GM06990 (cell line): ENCODE measurements around the gene METTL25.

Experiments
- DNase-seq: peaks from one replicate; pipeline ENCODE4 v3.0.0-alpha.2; 2011; ENCODE audit not compliant: insufficient read length; ENCODE audit errors: extremely low read depth
- H3K27me3 ChIP-seq: replicated peaks from 2 replicates; pipeline ENCODE4 v1.6.0; 2011; ENCODE audit warnings: low read length; ENCODE audit not compliant: control insufficient read depth, insufficient read depth
- H3K36me3 ChIP-seq: 2 replicates; pipeline ENCODE4 v1.5.1; 2011; ENCODE audit warnings: low read length; ENCODE audit not compliant: control insufficient read depth, insufficient read depth
- H3K4me3 ChIP-seq: replicated peaks from 2 replicates; pipeline ENCODE4 v1.5.1; 2011; ENCODE audit warnings: low read depth, mild to moderate bottlenecking, control low read depth, low read length
- TF ChIP-seq, protein P1 (sequence below): IDR thresholded peaks from 2 replicates; pipeline ENCODE4 v1.5.1; 2011; ENCODE audit warnings: low read length, control low read depth, mild to moderate bottlenecking, inconsistent platforms; ENCODE audit not compliant: insufficient read depth, poor library complexity, severe bottlenecking

Gene METTL25

DNA sequence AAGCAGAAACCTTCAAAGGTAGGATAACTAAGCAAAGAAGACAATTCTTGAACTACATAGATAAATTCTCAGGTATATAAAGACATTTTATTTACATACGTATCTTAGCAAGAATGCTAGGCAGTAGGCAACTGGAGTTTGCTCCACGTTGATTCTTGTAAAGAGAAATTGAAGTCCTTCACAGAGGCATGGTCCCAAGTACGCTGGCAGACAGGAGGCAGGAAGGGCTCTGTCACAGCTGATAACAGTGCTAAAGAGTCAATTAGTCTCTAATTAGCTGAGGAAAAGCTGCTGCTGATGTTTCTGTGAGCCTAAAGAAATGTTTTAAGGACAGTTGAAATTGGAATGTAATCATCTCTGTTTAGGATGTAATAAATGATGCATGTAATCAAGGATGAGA lies 146.8 kb downstream of the METTL25 start:
- no peak overlapping the region for H3K4me3 ChIP-seq
- H3K27me3 ChIP-seq, result no peaks in the 10 kb centered on the region
- TF ChIP-seq, protein P1, sequence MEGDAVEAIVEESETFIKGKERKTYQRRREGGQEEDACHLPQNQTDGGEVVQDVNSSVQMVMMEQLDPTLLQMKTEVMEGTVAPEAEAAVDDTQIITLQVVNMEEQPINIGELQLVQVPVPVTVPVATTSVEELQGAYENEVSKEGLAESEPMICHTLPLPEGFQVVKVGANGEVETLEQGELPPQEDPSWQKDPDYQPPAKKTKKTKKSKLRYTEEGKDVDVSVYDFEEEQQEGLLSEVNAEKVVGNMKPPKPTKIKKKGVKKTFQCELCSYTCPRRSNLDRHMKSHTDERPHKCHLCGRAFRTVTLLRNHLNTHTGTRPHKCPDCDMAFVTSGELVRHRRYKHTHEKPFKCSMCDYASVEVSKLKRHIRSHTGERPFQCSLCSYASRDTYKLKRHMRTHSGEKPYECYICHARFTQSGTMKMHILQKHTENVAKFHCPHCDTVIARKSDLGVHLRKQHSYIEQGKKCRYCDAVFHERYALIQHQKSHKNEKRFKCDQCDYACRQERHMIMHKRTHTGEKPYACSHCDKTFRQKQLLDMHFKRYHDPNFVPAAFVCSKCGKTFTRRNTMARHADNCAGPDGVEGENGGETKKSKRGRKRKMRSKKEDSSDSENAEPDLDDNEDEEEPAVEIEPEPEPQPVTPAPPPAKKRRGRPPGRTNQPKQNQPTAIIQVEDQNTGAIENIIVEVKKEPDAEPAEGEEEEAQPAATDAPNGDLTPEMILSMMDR, result no peak
- no peak for DNase-seq
- no peaks in the 10 kb centered on the region for H3K36me3 ChIP-seq

DNA sequence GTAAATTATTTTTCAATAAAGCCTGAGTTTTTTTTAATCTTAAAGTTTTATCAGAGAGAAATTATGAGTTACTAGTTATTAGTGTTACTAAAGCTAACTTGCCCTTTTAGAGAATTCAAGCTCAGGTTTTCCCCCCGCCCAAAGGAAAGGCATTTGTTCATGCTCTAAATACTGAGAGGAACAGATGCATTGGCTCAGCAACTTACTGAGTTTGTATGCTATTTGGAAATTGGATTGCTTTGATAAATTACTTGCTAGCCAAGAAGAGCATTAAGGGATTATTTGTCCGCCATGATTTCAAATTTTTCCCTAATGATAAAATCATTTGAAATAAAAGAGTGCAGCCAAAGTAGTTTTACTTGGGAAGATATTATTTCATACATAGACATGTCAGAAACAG lies 149.4 kb downstream of the METTL25 start:
- TF ChIP-seq, protein P1, result no peak
- Histone ChIP-seq H3K4me3 (no peak overlapping the region), H3K36me3 (no peaks in the 10 kb centered on the region), H3K27me3 (no peaks in the 10 kb centered on the region)
- no peak for DNase-seq

DNA sequence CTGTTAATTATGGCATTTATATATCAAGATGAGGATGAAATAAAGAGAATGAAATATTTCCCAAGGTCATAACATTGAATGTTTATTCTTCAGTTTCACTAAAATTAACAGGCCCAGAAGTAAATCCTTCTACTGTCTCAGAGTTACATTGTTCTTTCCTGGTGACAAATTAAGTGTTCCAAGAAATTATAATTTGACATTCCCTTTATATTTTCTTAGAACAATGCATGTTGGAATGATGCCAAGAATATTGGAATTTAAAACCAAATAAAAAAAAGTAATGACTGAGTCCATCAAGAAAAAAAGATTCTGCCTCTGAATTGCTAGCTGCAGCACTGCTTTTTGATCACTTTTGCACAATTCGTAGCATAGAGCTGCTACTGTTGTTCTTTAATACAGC lies 152.1 kb downstream of the METTL25 start:
- Histone ChIP-seq H3K27me3 (no peaks in the 10 kb centered on the region), H3K4me3 (no peak overlapping the region), H3K36me3 (no peaks in the 10 kb centered on the region)
- no peak for DNase-seq
- TF ChIP-seq, protein P1, result no peak

DNA sequence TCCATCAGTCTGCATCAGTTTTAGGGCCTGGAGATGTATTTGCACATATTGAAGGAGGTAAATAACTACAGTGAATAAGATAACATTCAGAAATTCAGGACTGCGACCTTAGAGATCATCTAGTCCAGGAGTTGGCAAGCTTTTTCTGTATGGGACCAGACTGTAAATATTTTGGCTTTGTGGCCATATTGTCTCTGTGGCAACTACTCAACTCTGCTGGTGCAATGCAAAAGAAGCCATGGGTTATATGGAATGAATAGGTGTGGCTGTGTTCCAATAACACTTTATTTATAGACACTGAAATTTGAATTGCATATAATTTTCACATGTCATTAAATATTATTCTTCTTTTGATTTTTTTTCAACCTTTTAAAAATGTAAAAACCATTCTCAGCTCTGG lies 156.6 kb downstream of the METTL25 start:
- Histone ChIP-seq H3K36me3 (no peaks in the 10 kb centered on the region), H3K4me3 (no peak overlapping the region), H3K27me3 (no peaks in the 10 kb centered on the region)
- no peak for DNase-seq
- TF ChIP-seq, protein P1, result no peak

DNA sequence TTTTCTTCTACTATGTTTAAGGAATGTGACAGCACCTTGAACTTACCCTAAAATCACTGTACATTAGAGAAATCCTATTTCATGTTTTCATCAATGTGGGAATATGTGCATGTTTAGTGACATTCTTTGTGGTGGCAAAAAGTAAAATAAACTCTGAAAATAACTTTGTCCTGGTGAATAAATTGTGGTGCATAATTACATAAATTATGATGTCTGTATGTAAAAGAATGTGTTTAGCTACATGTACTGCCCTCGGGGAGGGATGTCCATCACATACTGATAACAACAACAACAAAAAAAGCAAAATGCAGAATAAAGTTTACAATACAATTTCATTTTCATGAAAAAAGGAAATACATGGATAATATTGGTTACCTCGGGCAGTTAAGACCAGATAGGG lies 157.3 kb downstream of the METTL25 start:
- Histone ChIP-seq H3K36me3 (no peaks in the 10 kb centered on the region), H3K4me3 (no peak overlapping the region), H3K27me3 (no peaks in the 10 kb centered on the region)
- TF ChIP-seq, protein P1, result no peak
- DNase-seq, result no peak

DNA sequence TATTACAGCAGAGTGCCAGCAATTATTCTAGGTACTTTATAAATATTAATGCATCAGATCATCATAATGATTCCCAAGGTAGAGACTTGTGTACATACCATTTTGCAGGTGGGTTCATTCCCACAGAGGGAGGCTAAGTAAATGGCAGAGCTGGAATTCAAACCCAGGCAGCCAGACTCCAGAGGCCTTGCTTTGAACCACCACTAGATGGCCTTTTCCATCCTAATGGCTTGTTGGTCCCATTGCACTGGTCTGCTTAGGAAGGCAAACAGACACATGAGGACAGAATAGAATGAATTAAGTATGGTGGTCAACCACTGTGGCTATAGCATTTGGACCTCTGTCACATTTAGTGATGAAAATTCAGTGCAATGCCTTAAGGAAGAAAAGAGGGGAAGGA lies 158.7 kb downstream of the METTL25 start:
- no peaks in the 10 kb centered on the region for H3K27me3 ChIP-seq

More for the DNA sequence above, 158.7 kb downstream of the METTL25 start:
- no peaks in the 10 kb centered on the region for H3K36me3 ChIP-seq
- H3K4me3 ChIP-seq, result no peak overlapping the region
- DNase-seq, result no peak
- TF ChIP-seq, protein P1, result peak; percentile 83
